Suprapubic skin (tissue), 3 donors: ENCODE measurements around the gene SNX19.

Experiments
- EP300 ChIP-seq: sonication (generic); formaldehyde crosslinking; IDR thresholded peaks from one replicate; pipeline ENCODE4 v1.6.1; 2017; ENCODE audit warnings: antibody characterized with exemption
- TF ChIP-seq, protein P1 (sequence below), 2 donors: fragments of 200-600 bp in 1 of 2; fragments of 450-650 bp in 1 of 2; sonication (generic) in 1 of 2; IDR thresholded peaks; one replicate each; pipeline ENCODE4 v1.5.1; 2016 to 2019; ENCODE audit warnings: antibody characterized with exemption in 2 of 2, mild to moderate bottlenecking in 1 of 2, moderate library complexity in 1 of 2

DNA sequence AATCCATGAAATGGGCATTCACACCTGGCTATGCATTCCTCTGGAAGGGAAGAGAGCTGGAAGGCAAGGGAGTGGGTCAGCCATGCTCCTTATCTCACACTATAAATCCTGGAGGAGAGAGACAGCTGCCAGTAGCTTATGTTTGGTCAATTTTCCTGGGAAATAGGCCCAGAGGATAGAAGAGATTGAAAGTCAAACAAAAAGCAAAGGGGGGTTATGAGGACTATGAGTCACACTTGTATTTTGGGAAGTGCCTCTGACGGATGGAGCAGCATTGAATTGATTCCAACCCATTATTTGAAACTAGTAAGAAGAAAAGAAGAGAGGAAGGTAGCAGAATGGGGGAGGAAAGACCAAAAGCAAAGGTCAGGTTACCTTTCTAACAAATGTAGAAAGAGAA lies 25.0 kb downstream of the SNX19 start:
- TF ChIP-seq, protein P1, sequence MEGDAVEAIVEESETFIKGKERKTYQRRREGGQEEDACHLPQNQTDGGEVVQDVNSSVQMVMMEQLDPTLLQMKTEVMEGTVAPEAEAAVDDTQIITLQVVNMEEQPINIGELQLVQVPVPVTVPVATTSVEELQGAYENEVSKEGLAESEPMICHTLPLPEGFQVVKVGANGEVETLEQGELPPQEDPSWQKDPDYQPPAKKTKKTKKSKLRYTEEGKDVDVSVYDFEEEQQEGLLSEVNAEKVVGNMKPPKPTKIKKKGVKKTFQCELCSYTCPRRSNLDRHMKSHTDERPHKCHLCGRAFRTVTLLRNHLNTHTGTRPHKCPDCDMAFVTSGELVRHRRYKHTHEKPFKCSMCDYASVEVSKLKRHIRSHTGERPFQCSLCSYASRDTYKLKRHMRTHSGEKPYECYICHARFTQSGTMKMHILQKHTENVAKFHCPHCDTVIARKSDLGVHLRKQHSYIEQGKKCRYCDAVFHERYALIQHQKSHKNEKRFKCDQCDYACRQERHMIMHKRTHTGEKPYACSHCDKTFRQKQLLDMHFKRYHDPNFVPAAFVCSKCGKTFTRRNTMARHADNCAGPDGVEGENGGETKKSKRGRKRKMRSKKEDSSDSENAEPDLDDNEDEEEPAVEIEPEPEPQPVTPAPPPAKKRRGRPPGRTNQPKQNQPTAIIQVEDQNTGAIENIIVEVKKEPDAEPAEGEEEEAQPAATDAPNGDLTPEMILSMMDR (IDR thresholded peaks at IDR 0.05), result no peak
- no peak for TF ChIP-seq EP300
